AG10803 (cell line): ENCODE data around the gene PADI4.

ENCODE experiments used
- DNase-seq: peaks from one replicate; pipeline ENCODE4 v3.0.0; 2010; ENCODE audit warnings: low read depth
- H3K4me3 ChIP-seq: 2 replicates; pipeline ENCODE4 v1.5.1; 2011; ENCODE audit warnings: mild to moderate bottlenecking, low read length, control low read depth
- CTCF ChIP-seq: conservative IDR thresholded peaks from 2 replicates; pipeline ENCODE4 v1.5.1; 2011; ENCODE audit warnings: mild to moderate bottlenecking, low read length, control low read depth, inconsistent platforms

Gene PADI4

GRCh38 chr1:17369466-17369865, 61.5 kb downstream of the PADI4 start:
- DNase-seq, result peak; percentile 8
- no peak overlapping the region for H3K4me3 ChIP-seq
- TF ChIP-seq CTCF, result no peak

DNA sequence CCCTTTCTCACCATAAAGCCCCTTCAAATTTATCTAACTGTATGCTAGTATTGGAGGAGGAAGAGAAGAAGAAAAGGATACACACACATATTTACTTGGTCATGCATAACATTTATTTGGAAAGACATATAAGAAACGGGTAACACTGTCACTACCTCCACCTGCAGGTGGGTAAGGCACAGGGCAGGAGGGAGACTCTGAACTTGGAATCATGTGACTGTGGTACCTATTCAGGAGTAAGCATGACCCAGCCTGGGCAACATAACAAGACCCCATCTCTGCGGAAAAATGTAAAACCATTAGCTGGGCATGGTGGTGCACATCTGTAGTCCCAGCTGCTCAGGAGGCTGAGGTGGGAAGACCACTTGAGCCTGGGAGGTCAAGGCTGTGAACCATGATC, 62.6 kb downstream of the PADI4 start:
- TF ChIP-seq CTCF, result no peak
- DNase-seq, result no peak
- H3K4me3 ChIP-seq, result no peak overlapping the region

GRCh38 chr1:17371896-17372295, 63.9 kb downstream of the PADI4 start, which contains the start of gene PADI6:
Gene PADI6 (plus strand): TSS chr1:17372196. CDS start chr1:17372246, 50 bp downstream.
- no peak for TF ChIP-seq CTCF

GRCh38 chr1:17372955-17373354, 65.0 kb downstream of the PADI4 start:
- DNase-seq, result no peak
- no peak for TF ChIP-seq CTCF
- no peak overlapping the region for H3K4me3 ChIP-seq

More at GRCh38 chr1:17371896-17372295, 63.9 kb downstream of the PADI4 start, which contains the start of gene PADI6:
- no peak within 1 kb of the TSS for H3K4me3 ChIP-seq
- DNase-seq, result no peak

DNA sequence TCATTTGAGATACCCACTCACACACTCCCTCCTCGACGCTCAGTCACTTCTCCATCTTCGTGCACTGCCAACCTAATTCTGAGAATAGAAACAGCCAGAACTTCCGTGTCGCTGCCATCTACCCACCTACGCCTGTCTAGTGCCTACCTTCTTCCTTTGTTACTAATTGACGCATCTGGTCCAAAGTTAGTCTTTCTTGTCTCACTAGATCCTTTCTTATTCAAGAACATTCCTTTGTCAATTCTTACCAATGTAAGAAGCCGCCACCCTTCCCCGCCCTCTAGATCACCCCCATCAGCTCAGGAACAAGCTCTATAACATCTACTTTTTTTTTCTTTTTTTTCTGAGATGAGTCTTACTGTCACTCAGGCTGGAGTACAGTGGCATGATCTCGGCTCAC, 67.7 kb downstream of the PADI4 start:
- no peak for TF ChIP-seq CTCF
- no peak for DNase-seq
- H3K4me3 ChIP-seq, result no peak overlapping the region

- no peak for TF ChIP-seq CTCF
- no peak overlapping the region for H3K4me3 ChIP-seq
- DNase-seq, result no peak
These were observed 69.4 kb downstream of the PADI4 start for GRCh38 chr1:17377325-17377953.

- no peak overlapping the region for H3K4me3 ChIP-seq
- DNase-seq, result no peak
- no peak for TF ChIP-seq CTCF
These were observed 73.2 kb downstream of the PADI4 start for GRCh38 chr1:17381161-17381560.
